ENCODE data around the gene NKIRAS1.
A peak's percentile ranks its signal among the peaks of the same experiment; 100 is the strongest.

NKIRAS1 gene

DNA sequence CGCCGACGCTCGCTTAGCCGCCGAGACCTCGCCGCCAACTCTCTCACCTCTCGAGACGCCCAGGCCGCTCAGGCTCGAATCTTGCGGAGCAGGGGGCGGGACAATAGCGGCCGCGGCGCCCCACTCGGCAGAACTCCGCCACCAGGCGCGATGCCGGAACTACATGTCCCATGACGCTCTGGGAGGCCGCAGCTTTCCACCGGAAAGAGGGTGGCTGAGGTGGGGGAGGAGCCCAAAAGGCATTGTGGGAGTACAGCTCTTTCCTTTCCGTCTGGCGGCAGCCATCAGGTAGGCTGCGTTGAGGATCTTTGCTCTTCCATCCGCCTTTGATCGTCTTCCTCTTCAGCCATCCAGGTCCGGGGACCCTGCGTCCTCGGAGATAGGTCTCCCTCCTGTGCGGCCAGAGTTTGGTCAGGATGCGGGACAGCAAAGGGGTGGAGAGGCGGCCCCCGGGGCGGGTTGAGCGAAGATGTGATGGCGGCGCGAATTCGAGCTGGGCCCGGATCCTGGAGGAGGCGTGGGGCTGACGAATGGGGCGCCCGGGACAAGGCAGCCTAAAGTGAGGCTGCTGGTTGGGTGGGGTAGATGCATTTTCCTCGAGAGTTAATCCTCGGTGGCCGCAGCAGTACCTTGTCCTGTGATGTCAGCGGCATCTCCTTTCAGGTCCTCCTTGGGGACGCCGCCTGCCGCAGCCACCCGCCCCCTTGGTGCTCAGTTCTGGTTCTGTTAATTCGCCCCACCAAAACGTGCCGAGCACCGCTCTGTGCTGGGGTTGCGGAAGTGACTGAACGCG is at the start of gene NKIRAS1, which contains the start of gene RPL15:
NKIRAS1 (minus strand) TSS at position 105 of the 793 bp plus-strand sequence. CDS start 6,086 bp downstream, outside the sequence.
RPL15 (plus strand) TSS at position 247 of the 793 bp plus-strand sequence. CDS start 728 bp downstream, outside the sequence.
- peak; percentile 78 to 94 (median 89) for DNase-seq (ENCODE audit: low read depth in 2 of 3, low spot score in 2 of 3)

DNA sequence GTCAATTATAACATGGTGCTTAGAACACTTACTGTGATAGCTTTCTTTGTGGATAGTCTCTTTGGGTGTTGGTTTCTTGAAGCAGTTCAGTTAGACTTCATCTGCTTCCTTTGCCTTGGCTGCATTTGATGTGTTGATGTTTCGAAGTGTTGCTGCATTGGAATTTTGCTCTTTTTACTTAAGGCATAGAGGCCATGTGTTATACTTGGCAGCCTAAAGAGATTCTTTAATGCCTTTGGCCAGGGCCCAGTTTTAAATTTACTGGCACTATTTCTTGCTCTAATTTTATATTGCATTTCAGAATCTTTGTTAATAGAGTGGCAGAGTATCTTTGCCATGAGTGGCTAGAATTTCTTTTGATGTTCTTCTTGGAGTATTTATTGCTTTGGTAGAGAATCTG is 49.5 kb upstream of the NKIRAS1 start:
- no peak for DNase-seq (ENCODE audit: low read depth in 2 of 3, low spot score in 2 of 3)

DNA sequence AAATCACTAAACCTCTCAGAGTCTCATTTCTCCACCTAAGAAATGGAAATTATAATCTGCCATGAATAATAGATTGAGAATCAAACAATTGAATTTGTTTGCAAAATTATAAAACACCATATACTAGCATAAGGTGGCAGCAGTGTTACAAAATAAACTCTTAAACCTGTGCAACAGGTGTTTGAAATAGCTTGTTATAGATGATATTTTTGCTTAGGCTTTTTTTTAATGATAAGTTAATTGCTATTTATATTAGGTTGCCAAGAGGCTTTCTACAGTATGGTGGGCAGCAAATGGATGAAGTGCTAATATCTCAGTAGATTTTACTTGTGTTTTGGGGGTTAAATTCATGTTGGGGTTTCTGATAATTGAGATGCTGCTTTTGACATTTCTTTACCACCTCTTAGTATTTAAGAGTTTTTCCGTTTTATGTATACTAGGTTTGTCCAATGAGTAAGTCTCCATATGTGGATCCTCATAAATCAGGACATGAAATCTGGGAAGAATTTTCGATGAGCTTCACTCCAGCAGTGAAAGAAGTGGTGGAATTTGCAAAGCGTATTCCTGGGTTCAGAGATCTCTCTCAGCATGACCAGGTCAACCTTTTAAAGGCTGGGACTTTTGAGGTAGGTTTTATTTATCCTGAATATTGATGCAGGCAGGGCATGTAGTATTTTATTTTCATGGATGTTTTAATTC is 47.9 kb upstream of the NKIRAS1 start:
- DNase-seq (ENCODE audit: low read depth in 2 of 3, low spot score in 2 of 3), result no peak

DNA sequence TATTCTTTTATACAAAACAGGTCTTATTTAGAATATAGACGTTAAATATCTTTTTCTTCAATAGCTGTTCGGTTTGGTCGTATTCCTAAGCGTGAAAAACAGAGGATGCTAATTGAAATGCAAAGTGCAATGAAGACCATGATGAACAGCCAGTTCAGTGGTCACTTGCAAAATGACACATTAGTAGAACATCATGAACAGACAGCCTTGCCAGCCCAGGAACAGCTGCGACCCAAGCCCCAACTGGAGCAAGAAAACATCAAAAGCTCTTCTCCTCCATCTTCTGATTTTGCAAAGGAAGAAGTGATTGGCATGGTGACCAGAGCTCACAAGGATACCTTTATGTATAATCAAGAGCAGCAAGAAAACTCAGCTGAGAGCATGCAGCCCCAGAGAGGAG is 45.1 kb upstream of the NKIRAS1 start:
- DNase-seq (ENCODE audit: low read depth in 2 of 3, low spot score in 2 of 3), result no peak

DNA sequence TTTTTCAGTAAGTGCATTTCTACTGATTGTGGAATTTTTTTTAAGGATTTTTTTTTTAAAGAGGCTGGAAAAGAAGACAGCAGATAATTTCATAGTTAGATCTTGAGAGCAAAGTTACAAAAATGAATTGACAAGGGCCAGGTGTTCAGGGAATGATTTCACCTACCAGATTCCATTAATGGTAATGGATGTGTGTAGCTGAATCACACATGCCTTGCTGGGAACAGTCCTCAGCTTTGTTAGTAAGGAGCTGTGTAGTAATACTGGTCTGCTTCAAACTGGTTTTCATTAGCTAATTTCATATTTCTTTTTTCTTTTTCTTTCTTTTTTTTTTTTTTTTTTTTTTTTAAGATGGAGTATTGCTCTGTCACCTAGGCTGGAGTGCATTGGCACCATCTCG is 44.3 kb upstream of the NKIRAS1 start:
- DNase-seq (ENCODE audit: low read depth in 2 of 3, low spot score in 2 of 3), result no peak

DNA sequence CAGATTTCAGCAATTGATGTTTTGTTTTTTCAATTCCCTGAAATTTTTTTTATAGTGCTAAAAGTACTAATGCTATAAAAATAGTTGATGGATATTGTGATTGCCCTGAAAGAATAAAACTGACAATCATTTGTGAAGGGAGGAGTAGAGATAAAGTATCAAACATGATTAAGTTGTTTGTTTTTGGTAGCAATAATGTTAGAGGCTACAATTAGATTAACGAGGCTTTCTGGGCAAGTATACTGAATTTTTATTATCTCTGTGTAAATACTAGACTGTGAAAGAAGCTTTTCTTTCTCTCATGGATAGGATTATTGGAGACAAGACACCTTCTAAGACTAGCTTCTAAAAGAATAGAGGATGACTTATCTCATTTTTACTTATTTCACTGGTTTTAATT is 43.9 kb upstream of the NKIRAS1 start:
- DNase-seq (ENCODE audit: low read depth in 2 of 3, low spot score in 2 of 3), result no peak

DNA sequence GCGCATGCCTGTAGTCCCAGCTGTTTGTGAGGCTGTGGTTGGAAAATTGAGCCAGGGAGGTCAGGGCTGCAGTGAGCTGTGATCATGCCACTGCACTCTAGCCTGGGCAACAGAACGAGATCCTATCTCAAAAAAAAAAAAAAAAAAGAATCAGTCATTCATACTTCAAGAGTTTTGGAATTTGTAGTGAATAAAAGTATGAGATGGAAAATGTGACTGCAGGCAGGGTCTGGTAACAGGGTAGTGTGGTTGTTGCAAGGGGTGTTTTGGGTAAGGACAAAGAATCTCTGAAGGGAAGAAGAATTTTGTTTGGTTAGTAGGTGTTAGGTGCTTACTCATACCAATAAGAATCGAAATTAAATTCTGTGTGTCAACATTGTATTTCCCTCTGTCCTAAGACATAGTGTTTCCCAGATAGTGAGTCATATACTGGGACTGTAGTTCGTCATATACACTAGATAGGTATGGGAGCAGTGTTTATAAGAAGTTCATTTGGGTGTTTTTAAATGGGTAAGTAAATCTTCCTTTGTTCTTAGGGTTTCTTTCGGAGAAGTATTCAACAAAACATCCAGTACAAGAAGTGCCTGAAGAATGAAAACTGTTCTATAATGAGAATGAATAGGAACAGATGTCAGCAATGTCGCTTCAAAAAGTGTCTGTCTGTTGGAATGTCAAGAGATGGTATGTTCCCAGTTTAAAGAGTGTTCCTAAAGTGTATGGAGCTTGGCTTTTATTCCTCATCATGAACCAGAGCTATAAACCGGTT is 42.5 kb upstream of the NKIRAS1 start:
- DNase-seq (ENCODE audit: low read depth in 2 of 3, low spot score in 2 of 3), result no peak

DNA sequence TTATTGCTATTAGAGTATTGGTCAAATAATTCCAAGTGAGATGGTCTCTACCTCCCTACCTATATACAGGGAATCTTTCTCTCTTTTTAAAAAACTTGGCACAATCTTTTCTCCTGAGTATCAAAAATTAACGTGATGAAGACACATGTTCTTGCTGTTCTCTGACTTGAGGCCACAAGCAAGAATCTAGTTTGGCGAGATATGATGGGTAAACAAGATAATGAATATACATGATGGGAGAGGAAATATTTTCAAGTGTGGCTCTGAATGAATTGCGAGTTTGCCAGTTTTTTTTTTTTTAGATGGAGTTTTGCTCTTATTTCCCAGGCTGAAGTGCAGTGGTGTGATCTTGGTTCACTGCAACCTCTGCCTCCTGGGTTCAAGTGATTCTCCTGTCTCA is 39.9 kb upstream of the NKIRAS1 start:
- no peak for DNase-seq (ENCODE audit: low read depth in 2 of 3, low spot score in 2 of 3)

DNA sequence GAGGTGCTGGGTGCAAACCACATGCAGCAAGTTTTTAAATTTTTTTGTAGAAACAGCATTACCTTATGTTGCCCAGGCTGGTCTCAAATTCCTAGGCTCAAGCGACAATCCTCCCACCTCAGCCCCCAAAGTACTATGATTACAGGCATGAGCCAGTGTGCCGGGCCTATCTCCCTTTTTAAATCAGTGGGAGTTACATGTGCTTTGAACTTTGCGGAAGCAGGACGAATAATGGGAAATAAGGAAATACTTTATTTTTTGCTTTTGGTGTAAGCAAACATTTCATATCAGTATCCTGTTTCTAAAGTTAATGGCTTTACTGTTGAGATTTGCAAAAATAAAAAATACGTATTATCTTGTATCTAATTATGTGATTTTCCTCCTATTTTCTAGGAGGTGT is 37.4 kb upstream of the NKIRAS1 start:
- no peak for DNase-seq (ENCODE audit: low read depth in 2 of 3, low spot score in 2 of 3)

DNA sequence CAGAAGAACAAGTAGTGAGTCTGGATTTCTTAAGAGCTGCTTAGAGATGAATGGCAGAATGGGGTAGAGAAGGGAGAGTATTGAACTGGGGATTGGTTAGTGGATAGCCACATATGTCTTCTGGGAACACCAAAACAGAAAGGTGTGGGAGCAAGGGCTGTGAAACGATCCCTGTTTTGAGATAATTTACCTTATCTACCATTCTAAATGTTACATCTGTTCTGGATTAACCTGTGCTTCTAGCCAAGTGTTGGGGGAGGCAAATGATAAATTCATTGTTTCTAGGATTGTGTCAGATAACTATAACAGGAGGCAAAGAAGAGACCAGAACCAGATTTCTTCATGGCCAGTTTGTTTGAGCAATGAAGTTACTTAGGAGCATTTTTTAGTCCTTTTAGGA is 36.7 kb upstream of the NKIRAS1 start:
- no peak for DNase-seq (ENCODE audit: low read depth in 2 of 3, low spot score in 2 of 3)

DNA sequence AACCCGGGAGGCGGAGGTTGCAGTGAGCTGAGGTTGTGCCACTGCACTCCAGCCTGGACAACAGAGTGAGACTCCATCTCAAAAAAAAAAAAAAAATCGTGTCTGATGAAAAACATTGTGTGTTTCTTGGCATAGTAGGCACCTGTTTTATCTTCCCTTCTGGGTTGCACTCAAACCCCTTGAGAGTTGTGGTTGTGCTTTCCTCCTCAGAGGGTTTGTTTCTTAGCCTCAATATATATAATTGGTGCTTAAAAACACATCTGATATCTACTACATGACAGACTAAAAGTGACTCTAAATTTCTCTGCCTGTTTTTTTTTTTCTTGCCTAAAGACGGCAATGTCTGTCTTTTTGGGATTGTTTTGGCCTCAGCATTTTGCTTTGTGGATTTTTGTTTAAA is 35.9 kb upstream of the NKIRAS1 start:
- no peak for DNase-seq (ENCODE audit: low read depth in 2 of 3, low spot score in 2 of 3)

DNA sequence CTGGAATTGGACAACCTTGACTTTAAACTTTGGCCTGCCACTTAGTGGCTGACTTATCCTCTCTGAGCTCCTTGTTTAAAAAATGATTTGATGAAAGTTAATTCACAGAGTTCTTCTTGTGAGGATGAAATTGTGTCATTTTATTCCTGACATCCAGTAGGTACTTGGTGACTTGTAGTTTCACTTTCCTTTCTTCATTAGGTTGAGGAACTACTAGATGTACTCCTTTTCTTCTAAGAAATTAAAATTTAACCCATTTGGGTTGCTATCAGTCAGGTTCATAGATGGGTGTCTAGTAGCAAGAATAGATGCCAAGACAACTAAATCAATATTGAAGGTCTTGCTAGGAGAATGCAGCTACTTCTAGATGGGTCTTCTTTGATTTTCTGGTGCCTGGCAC is 33.5 kb upstream of the NKIRAS1 start:
- DNase-seq (ENCODE audit: low read depth in 2 of 3, low spot score in 2 of 3), result no peak

DNA sequence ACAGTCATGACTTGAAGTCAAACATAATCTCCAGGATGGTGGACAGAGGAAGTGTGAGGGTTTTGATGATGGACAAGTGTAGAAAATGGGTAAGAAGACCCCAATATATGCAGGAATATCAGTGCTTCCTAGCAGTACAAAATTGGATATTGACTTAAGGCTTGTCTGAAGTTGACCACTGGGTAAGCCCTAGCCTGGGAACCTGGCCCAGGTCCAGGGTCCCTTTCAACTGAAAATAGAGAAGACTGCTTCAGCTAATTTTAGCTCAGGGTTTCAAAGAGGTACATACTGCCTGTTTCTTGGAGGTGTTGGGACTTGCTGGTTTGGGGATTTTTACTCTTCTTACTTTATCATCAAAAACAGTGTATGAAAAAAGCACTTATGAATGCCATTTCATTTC is 33.0 kb upstream of the NKIRAS1 start:
- no peak for DNase-seq (ENCODE audit: low read depth in 2 of 3, low spot score in 2 of 3)

DNA sequence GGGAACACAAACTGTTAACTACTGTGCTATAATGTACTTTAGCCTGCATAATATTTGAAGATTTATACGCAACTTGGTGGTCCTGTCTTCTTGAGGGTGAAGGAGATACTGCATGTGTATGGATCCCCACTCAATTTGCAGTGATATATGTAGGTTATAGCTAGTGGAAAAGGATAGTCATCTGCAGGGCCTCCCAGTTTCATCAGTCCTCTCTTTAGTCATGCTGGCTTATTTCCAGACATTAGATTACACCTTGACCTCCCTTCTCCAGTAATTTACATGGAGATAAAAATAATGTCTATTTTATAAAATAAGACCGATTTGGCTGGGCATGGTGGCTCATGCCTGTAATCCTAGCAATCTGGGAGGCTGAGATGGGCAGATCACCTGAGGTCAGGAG is 32.0 kb upstream of the NKIRAS1 start:
- DNase-seq (ENCODE audit: low read depth in 2 of 3, low spot score in 2 of 3), result no peak

DNA sequence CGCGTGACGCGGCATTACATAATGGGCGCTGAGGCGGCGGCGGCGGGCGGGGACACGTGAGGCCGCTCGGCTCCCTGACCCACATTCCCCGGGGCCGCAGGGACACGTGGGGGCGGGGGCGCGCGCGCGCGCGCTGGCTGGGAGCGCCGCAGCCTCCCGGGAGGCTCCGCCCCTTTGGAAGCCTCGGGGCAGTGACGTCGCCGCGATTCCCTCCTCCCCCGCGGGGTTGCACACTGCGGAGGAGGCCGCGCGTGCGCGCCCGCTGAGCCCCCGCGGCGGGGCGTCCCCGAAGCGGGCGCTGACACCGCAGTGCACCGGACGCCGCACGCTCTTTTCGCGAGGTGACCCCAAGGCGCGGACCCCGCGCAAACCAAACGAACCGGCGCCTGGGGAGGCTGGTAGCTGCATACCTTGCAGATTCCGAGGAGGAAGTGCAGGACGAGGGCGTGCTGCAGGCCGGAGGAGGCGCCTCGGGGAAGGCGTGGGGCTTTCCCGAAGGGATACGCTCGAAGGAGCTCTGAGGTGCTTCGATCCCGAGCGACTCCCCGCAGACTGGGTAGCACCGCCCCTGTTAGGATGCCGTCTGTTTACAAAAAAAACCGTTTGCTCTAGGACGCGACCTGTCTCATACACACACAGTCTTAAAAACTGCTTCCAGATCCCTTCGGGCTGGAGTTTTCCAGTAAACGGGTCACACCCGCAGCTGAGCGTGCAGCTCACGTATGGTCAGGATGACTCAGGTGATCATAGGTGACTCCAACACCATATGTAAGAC is 29.3 kb upstream of the NKIRAS1 start:
- DNase-seq (ENCODE audit: low read depth in 2 of 3, low spot score in 2 of 3), result peak; percentile 89 to 96 (median 94)

DNA sequence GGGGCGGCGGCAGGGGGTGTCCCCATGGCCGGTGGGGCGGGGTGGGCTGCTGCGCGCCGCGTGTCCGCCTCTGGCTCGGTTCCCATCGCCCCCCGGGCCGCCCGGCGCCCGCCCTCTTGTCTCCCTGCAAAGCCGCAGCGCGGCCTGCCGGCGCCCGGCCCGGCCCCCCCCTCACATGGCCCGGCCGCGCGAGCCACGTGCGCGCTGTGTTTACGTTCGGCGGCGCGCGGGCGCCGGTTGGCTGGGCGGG is 28.8 kb upstream of the NKIRAS1 start:
- no peak for DNase-seq (ENCODE audit: low read depth in 2 of 3, low spot score in 2 of 3)

DNA sequence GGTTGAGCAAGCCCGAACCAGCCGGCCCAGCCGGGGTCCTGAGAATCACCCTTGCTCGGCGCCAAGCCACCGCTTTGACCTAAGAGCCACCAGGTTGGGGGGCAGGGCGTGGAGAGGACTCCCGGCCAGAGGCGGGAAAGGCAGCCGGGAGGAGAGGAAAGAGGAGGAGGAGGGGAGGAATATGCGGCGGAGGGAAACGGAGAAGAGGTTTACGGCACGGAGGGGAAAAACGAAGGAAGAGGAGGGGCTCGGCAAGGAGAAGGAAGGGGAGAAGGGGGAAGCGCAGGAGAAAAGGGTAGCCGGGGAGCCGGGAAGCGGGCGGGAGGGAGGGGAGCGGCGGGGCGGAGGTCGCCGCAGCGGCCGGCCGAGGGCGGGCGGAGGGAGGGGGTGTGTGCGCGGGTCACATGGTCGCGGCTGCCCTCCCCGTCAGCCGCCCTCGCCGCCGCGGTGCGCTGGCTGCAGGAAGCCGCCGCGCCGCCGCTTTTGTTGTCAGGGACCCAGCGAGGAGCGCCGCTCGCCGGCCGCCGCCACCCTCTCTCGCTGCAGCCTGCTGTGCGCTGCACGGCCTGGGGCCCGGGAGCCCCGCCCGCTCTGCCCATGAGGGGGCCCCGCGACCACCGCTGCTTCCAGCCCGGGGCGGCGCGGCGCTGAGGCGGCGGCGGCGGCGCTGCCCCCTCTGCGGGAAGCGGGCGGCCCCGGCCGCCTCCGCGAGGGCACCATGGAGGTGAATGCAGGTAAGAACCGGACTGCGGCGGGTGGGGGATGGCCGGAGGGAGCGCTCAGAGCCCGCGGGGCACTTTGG is 28.3 kb upstream of the NKIRAS1 start, which contains the start of gene NR1D2:
NR1D2 (plus strand) TSS at position 426 of the 802 bp plus-strand sequence; CDS start at position 719, 293 bp downstream.
- peak; percentile 27 to 63 (median 41) for DNase-seq (ENCODE audit: low read depth in 2 of 3, low spot score in 2 of 3)

DNA sequence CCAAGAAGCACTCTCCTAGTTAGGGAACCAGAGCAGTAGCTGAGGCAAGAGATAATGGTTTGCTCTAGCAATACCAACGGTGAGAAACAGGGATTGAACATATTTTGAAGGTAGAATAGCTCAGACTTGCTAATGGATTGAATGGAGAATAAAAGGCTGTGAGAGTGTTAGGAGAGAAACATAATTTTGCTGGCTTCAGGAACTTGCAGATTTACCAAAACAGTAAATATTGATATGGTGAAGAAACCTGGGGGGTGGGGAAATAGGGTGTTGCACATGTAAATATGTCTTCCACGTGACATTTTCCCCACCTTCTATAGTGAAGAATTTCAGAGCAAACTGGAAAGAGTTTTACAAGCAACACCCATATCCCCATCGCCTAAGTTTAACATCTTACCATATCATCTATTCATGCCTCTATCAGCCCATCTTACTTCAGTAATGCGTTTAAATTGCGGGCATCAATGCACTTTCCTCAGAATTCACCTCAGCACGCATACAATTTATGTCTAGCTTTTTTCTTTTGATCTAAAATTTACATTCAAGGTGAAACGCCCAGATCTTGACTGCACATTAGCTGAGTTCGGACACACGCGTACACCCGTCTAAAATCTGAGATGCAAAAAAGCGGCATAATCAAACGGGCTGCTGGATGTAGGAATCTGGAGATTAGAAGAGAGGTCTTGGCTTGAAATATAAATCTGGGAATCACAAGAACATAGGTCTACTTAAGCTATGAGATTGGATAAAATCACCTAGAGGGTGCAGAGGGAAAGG is 27.4 kb upstream of the NKIRAS1 start:
- DNase-seq (ENCODE audit: low read depth in 2 of 3, low spot score in 2 of 3), result no peak

DNA sequence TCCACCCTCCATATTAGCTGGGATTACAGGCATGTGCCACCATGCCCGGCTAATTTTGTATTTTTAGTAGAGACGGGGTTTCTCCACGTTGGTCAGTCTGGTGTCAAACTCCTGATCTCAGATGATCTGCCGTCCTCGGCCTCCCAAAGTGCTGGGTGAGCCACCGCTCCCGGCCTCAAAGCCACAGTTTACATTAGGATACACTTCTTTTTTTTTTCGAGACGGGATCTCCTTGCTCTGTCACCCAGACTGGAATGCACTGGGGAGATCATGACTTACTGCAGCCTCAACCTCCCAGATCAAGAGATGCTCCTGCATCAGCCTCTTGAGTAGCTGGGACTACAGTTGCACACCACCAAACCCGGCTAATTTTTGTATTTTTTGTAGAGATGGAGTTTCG is 25.8 kb upstream of the NKIRAS1 start:
- no peak for DNase-seq (ENCODE audit: low read depth in 2 of 3, low spot score in 2 of 3)

DNA sequence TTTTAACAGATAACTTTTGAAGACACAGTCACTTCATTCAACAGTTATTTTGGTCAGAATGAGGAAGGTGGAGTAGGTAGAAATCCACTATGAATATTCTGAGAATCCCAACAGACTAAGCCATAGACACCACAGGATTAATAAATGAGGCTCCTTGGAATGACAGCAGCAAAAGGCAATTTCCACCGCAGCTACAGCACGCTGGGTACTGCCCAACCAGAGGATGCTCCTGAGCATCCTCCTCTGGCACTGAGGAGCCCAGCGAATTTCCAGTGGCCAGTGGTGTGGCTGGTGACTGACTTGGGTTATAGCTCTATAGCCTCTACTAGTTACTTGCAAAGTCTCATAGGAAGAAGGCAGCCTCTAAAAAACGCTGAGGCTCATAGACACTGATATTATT is 24.6 kb upstream of the NKIRAS1 start:
- no peak for DNase-seq (ENCODE audit: low read depth in 2 of 3, low spot score in 2 of 3)

All from activated CD8-positive, alpha-beta memory T cell treated with anti-CD3 and anti-CD28 coated beads for 48 hours (primary cell).